HUES6 (cell line): Measurements from ENCODE around the gene NAT9.

Experiments used
- H3K27ac ChIP-seq: 2 replicates; pipeline ENCODE4 v1.7.0; 2013; ENCODE audit warnings: low read depth, mild to moderate bottlenecking, low read length, inconsistent platforms
- H3K27me3 ChIP-seq: 2 replicates; pipeline ENCODE4 v1.6.1; 2013; ENCODE audit warnings: low read length; ENCODE audit not compliant: control insufficient read depth, insufficient read depth
- H3K36me3 ChIP-seq: 2 replicates; pipeline ENCODE4 v1.6.1; 2013; ENCODE audit warnings: low read length; ENCODE audit not compliant: control insufficient read depth, insufficient read depth
- H3K4me1 ChIP-seq: 2 replicates; pipeline ENCODE4 v1.6.1; 2013; ENCODE audit warnings: low read length; ENCODE audit not compliant: control insufficient read depth, insufficient read depth
- H3K4me3 ChIP-seq: 2 replicates; pipeline ENCODE4 v1.5.1; 2013; ENCODE audit warnings: low read depth, low read length
- H3K9ac ChIP-seq: one replicate; pipeline ENCODE4 v1.6.1; 2013; ENCODE audit warnings: mild to moderate bottlenecking, low read length
- H3K9me3 ChIP-seq: 2 replicates; pipeline ENCODE4 v1.6.1; 2013; ENCODE audit warnings: low read depth, low read length; ENCODE audit not compliant: control insufficient read depth, insufficient read depth

NAT9 gene

GRCh38 chr17:74815067-74815466 is 38.9 kb upstream of the NAT9 start:
- H3K9ac ChIP-seq: no peak overlapping the region
- H3K27me3 ChIP-seq: no peaks in the 10 kb centered on the region
- H3K4me1 ChIP-seq: peaks cover 7% of the 10 kb centered on the region; the same call in 1 of the 2 replicates
- peaks cover 9% of the 10 kb centered on the region for H3K36me3 ChIP-seq
- no peak overlapping the region for H3K27ac ChIP-seq
- H3K4me3 ChIP-seq: no peak overlapping the region
- H3K9me3 ChIP-seq: no peaks in the 10 kb centered on the region

GRCh38 chr17:74814453-74814852 is 38.3 kb upstream of the NAT9 start:
- Histone ChIP-seq H3K36me3 (peaks cover 6% of the 10 kb centered on the region; the same call in 1 of the 2 replicates), H3K4me1 (peaks cover 7% of the 10 kb centered on the region; the same call in 1 of the 2 replicates), H3K27me3 (no peaks in the 10 kb centered on the region), H3K9ac (no peak overlapping the region), H3K4me3 (no peak overlapping the region), H3K27ac (no peak overlapping the region), H3K9me3 (no peaks in the 10 kb centered on the region)

DNA sequence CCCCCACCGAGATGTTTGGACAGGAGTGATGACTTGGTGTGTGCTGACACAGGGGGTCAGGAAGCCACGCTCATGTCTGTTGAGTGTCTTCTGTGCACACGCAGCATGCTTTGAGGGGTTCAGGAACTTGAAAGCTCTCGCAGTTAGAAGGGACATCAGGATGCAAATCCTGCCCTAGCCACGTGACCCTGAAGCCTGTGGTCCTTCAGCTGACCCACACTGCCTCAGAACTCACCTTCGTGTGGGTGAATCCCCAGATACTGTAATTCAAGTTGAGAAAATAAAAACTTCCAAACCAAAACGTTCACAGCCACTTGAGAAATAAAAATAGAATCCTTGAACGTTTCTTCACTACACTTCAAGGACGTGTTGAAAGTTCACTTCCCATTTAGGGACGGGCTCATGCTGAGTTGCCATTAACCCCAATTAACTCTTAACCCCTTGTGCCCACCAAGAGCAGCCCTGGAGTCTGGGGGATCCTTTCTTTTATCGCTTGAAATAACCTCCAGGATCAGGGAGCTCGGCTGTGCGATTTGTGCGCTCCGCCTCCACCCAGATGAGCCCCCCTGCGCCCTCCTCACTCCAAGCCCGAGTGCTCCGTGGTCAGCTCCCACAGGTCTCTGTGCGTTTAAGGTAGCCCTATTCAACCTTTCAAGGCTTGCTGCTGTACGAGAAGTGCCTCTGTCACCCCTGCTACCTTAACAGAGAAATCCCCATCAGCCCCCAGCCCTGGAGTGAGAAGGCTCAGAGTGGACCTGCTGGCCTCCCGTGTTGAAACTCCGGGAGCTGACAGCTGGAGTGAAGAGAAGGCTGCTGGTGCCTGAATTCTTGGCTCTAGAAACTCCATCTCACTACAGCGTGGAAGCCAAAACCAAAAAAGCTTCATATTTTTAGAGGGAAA is 36.2 kb upstream of the NAT9 start:
- Histone ChIP-seq H3K4me3 (no peak overlapping the region; the same call in 1 of the 2 replicates), H3K9me3 (no peaks in the 10 kb centered on the region), H3K27me3 (no peaks in the 10 kb centered on the region), H3K4me1 (peaks cover 7% of the 10 kb centered on the region; the same call in 1 of the 2 replicates), H3K36me3 (peaks cover 3% of the 10 kb centered on the region; the same call in 1 of the 2 replicates), H3K27ac (no peak overlapping the region), H3K9ac (no peak overlapping the region)

GRCh38 chr17:74810699-74811485 is 34.7 kb upstream of the NAT9 start:
- Histone ChIP-seq H3K9me3 (no peaks in the 10 kb centered on the region), H3K4me1 (peaks cover 7% of the 10 kb centered on the region; the same call in 1 of the 2 replicates), H3K9ac (no peak overlapping the region), H3K27ac (no peak overlapping the region), H3K27me3 (no peaks in the 10 kb centered on the region), H3K36me3 (peaks cover 3% of the 10 kb centered on the region; the same call in 1 of the 2 replicates), H3K4me3 (no peak overlapping the region)

DNA sequence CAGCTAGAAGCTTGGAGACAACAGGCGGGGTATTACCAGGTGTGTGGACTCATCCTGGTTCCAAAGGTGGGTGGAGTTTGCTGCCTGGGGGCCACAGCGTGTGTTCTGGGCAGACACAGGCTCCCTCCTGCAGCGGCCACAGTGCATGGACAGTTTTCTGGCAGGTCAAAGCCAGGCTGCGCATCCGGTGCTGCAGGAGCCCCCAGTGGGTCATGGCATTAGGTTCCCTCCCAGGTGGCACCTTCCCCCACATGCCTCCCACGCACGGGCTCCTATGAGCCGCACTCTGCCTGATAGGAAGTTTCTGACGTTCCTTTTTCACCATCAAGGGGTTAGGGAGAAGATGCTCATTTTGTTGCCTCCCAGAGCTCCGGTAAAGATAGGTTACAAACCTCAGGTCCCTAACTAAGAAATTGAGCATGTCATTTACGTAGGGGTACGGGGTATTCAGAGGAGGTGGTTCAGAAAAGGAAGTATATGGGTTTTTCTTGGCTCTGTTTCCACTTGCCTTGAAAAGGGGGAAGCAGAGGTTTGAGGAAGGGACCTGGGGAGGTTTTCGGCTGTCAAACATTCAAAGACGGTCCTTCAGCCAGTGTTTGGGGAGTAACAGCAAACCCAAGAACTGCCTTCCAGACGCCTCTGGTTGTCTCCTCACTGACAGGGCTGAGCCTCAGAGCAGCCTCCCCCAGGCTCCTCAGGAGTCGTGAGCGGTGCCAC is 32.7 kb upstream of the NAT9 start:
- no peaks in the 10 kb centered on the region for H3K9me3 ChIP-seq
- H3K9ac ChIP-seq: no peak overlapping the region
- peaks cover 7% of the 10 kb centered on the region; the same call in 1 of the 2 replicates for H3K36me3 ChIP-seq
- H3K27me3 ChIP-seq: no peaks in the 10 kb centered on the region
- peaks cover 4% of the 10 kb centered on the region; the same call in 1 of the 2 replicates for H3K4me1 ChIP-seq
- H3K4me3 ChIP-seq: no peak overlapping the region
- H3K27ac ChIP-seq: no peak overlapping the region

GRCh38 chr17:74807925-74808324 is 31.8 kb upstream of the NAT9 start:
- peaks cover 7% of the 10 kb centered on the region; the same call in 1 of the 2 replicates for H3K36me3 ChIP-seq
- H3K4me3 ChIP-seq: no peak overlapping the region
- peaks cover 4% of the 10 kb centered on the region; the same call in 1 of the 2 replicates for H3K4me1 ChIP-seq

GRCh38 chr17:74807441-74807840 is 31.3 kb upstream of the NAT9 start:
- peaks cover 4% of the 10 kb centered on the region; the same call in 1 of the 2 replicates for H3K4me1 ChIP-seq
- no peak overlapping the region for H3K9ac ChIP-seq

More at GRCh38 chr17:74807925-74808324, 31.8 kb upstream of the NAT9 start:
- no peaks in the 10 kb centered on the region for H3K27me3 ChIP-seq
- no peak overlapping the region for H3K9ac ChIP-seq
- H3K27ac ChIP-seq: no peak overlapping the region
- no peaks in the 10 kb centered on the region for H3K9me3 ChIP-seq

DNA sequence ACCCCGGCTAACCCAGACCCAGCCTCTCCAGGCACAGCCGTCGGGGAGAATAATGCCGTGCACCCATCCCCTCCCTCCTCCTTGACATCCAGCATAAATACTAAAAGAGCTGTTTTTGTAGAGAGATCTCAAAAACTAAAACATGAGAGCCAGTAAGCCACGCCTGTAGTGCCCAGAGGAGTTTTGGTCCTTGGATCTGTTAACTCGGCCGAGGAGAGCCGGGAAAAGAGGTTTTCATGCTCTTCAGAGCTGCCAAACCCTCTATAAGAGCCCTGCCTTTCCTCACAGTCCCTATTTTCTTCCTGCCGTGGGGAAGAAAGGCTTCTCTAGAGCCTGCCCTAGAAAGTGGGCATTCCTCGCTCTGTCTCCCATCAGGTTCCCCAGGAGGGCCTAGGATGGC is 30.2 kb upstream of the NAT9 start:
- H3K36me3 ChIP-seq: peaks cover 9% of the 10 kb centered on the region; the same call in 1 of the 2 replicates
- H3K4me3 ChIP-seq: no peak overlapping the region
- H3K9me3 ChIP-seq: no peaks in the 10 kb centered on the region
- no peaks in the 10 kb centered on the region for H3K4me1 ChIP-seq
- no peak overlapping the region for H3K9ac ChIP-seq
- no peak overlapping the region for H3K27ac ChIP-seq
- H3K27me3 ChIP-seq: no peaks in the 10 kb centered on the region

More at GRCh38 chr17:74807441-74807840, 31.3 kb upstream of the NAT9 start:
- H3K9me3 ChIP-seq: no peaks in the 10 kb centered on the region
- no peak overlapping the region for H3K4me3 ChIP-seq
- H3K36me3 ChIP-seq: peaks cover 7% of the 10 kb centered on the region; the same call in 1 of the 2 replicates
- no peaks in the 10 kb centered on the region for H3K27me3 ChIP-seq
- H3K27ac ChIP-seq: no peak overlapping the region

DNA sequence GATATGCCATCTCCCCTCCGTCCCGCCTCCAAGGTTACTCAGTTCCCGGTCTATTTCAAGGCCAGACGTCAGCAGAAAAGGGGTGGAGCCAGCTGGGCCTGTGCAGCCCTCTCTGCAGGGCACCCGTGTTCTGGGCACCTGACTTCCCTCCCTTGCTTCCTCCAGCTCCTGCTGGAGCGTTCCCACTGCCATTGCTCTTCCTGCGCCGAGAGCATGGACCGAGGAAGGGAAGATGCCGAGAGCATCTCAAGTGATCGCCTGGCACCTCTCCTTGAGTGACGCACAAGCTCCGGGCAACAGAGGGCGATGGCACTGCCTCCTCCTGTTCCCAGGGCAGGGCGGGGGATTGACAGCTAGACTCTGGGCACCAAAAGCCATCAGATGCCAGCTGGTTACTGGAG is 29.4 kb upstream of the NAT9 start:
- Histone ChIP-seq H3K4me3 (no peak overlapping the region), H3K9ac (no peak overlapping the region), H3K4me1 (no peaks in the 10 kb centered on the region), H3K27me3 (no peaks in the 10 kb centered on the region), H3K9me3 (no peaks in the 10 kb centered on the region), H3K27ac (no peak overlapping the region), H3K36me3 (peaks cover 17% of the 10 kb centered on the region)

GRCh38 chr17:74804683-74805082 is 28.5 kb upstream of the NAT9 start:
- Histone ChIP-seq H3K4me1 (no peaks in the 10 kb centered on the region), H3K27ac (no peak overlapping the region), H3K4me3 (no peak overlapping the region), H3K9me3 (no peaks in the 10 kb centered on the region), H3K27me3 (no peaks in the 10 kb centered on the region), H3K9ac (no peak overlapping the region), H3K36me3 (peaks cover 22% of the 10 kb centered on the region)
